Gastrocnemius medialis (tissue), 4 donors: ENCODE data around the gene GTPBP6.

ENCODE experiments used
- CTCF ChIP-seq, 5 experiments: fragments of 450-650 bp in 3 of 5; fragments of 200-600 bp in 2 of 5; sonication (generic) in 2 of 5; IDR thresholded peaks in 4 of 5; conservative IDR thresholded peaks in 1 of 5; 1 replicate in 4 of 5; 2 replicates in 1 of 5; pipeline ENCODE4 v1.5.1; 2016 to 2019; ENCODE audit warnings: antibody characterized with exemption in 5 of 5, mild to moderate bottlenecking in 3 of 5, moderate library complexity in 3 of 5
- POLR2A ChIP-seq, 2 donors: fragments of 450-650 bp; IDR thresholded peaks; one replicate each; pipeline ENCODE4 v1.6.1; 2017; ENCODE audit warnings: antibody characterized with exemption in 2 of 2, mild to moderate bottlenecking in 2 of 2, moderate library complexity in 2 of 2

GRCh38 chrX:356385-357034 lies 37.9 kb upstream of the GTPBP6 start:
- TF ChIP-seq CTCF (IDR thresholded peaks at IDR 0.05 in 4 of 5, conservative IDR thresholded peaks at IDR 0.05 in 1 of 5): no peak
- no peak for TF ChIP-seq POLR2A (IDR thresholded peaks at IDR 0.05)
